Measurements from ENCODE around the gene CBS. TPM values are rescaled to one million over a fixed set of nuclear protein-coding genes. Genes with fewer than 3 reads are reported as not detected.
"Not testable (repeated sequence)": the region's sequence is repeated elsewhere in the genome, so short reads cannot be mapped to it uniquely, and the experiment has no call there.

Gene CBS
- total and polyA plus RNA-seq, 2 donors (not counting 1 experiment from before 2014, with no cell fraction given): 0.15 to 2.0 TPM

DNA sequence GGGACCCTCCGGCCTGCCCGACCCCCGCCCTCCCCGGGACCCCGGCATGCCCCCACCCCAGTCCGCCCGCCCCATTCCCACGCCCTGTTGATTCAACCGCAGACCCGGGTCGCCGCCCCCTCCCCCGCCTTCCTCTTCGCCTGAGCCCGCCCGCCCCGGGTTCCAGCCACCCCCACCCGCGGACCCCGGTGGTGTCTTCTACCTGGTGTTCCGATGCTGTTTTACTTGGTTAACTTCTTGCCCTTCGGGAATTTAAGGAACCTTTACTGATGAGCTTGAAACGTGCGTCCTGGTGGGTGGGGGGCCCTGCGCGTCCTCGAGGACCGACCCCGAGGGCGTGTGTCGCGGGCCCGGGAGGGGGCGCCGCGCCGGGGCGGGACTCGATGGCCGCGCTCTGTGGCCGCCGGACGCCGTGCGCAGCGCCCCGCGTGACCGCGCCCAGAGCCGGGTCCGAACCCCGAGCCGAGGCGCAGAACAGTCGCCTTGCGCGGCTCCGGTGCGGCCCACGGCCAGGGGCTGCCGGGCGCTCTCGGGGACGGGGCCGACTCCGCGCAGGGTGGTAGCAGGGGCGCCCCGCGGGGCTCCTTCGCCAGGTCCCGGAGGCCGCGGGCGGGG lies 495 bp upstream of the CBS start:
- H3K27ac Mint-ChIP-seq; H3K27me3 Mint-ChIP-seq; H3K4me1 Mint-ChIP-seq; H3K27me3 ChIP-seq (replicated peaks in 1 of 4; ENCODE audit: control extremely low read depth in 1 of 4, control insufficient read depth in 3 of 4, insufficient read depth in 4 of 4, low read length in 3 of 4); CTCF ChIA-PET; H3K9me3 Mint-ChIP-seq (ENCODE audit: insufficient read depth); H4K20me1 ChIP-seq (ENCODE audit: control insufficient read depth, insufficient read depth, low read length, poor library complexity, severe bottlenecking); H3K9ac ChIP-seq (ENCODE audit: low read length); H3K79me2 ChIP-seq (ENCODE audit: control insufficient read depth, insufficient read depth, low read length); H3K4me2 ChIP-seq (replicated peaks; ENCODE audit: low read depth, low read length, poor library complexity, severe bottlenecking); H3K4me3 ChIP-seq (ENCODE audit: control extremely low read depth in 1 of 5, extremely low read depth in 1 of 5, insufficient read depth in 1 of 5, low read depth in 2 of 5, low read length in 4 of 5); H3K36me3 ChIP-seq (replicated peaks in 1 of 2; ENCODE audit: control extremely low read depth in 1 of 2, control insufficient read depth in 1 of 2, extremely low read depth in 1 of 2, insufficient read depth in 2 of 2, low read length in 1 of 2); DNase-seq; intact Hi-C loops (cut with micrococcal nuclease); H3K9me3 ChIP-seq (ENCODE audit: control extremely low read depth in 1 of 3, control insufficient read depth in 2 of 3, insufficient read depth in 1 of 3, low read length in 2 of 3); H3K4me1 ChIP-seq (ENCODE audit: control insufficient read depth in 2 of 2, insufficient read depth in 2 of 2, low read length in 2 of 2); H3K4me3 Mint-ChIP-seq; H2AFZ ChIP-seq (ENCODE audit: insufficient read depth, low read depth, low read length, poor library complexity, severe bottlenecking); H3K27ac ChIP-seq (ENCODE audit: low read length in 2 of 2); POLR2A ChIA-PET: not testable (repeated sequence)
- WGBS (ENCODE audit: insufficient coverage): no CpG with 5 or more reads among the region's 77 CpGs
- ATAC-seq (ENCODE audit: low read depth): peak; percentile 21

GRCh38 chr21:43074401-43075169 lies 1.1 kb downstream of the CBS start:
- H3K9me3 Mint-ChIP-seq (ENCODE audit: insufficient read depth); H3K27ac ChIP-seq (ENCODE audit: low read length in 2 of 2); H3K27me3 ChIP-seq (replicated peaks in 1 of 4; ENCODE audit: control extremely low read depth in 1 of 4, control insufficient read depth in 3 of 4, insufficient read depth in 4 of 4, low read length in 3 of 4); H3K27me3 Mint-ChIP-seq; H3K79me2 ChIP-seq (ENCODE audit: control insufficient read depth, insufficient read depth, low read length); H3K9me3 ChIP-seq (ENCODE audit: control extremely low read depth in 1 of 3, control insufficient read depth in 2 of 3, insufficient read depth in 1 of 3, low read length in 2 of 3); intact Hi-C loops (cut with micrococcal nuclease); H3K27ac Mint-ChIP-seq; H3K4me3 Mint-ChIP-seq; DNase-seq; POLR2A ChIA-PET; ATAC-seq (ENCODE audit: low read depth); H3K4me1 ChIP-seq (ENCODE audit: control insufficient read depth in 2 of 2, insufficient read depth in 2 of 2, low read length in 2 of 2); H3K4me3 ChIP-seq (ENCODE audit: control extremely low read depth in 1 of 5, extremely low read depth in 1 of 5, insufficient read depth in 1 of 5, low read depth in 2 of 5, low read length in 4 of 5); H3K4me1 Mint-ChIP-seq; H3K9ac ChIP-seq (ENCODE audit: low read length); H4K20me1 ChIP-seq (ENCODE audit: control insufficient read depth, insufficient read depth, low read length, poor library complexity, severe bottlenecking); H3K36me3 ChIP-seq (replicated peaks in 1 of 2; ENCODE audit: control extremely low read depth in 1 of 2, control insufficient read depth in 1 of 2, extremely low read depth in 1 of 2, insufficient read depth in 2 of 2, low read length in 1 of 2); CTCF ChIA-PET; H3K4me2 ChIP-seq (replicated peaks; ENCODE audit: low read depth, low read length, poor library complexity, severe bottlenecking); H2AFZ ChIP-seq (ENCODE audit: insufficient read depth, low read depth, low read length, poor library complexity, severe bottlenecking): not testable (repeated sequence)
- WGBS (ENCODE audit: insufficient coverage): no CpG with 5 or more reads among the region's 74 CpGs

- H2AFZ ChIP-seq (ENCODE audit: insufficient read depth, low read depth, low read length, poor library complexity, severe bottlenecking); H3K27ac ChIP-seq (ENCODE audit: low read length in 2 of 2); CTCF ChIA-PET; H4K20me1 ChIP-seq (ENCODE audit: control insufficient read depth, insufficient read depth, low read length, poor library complexity, severe bottlenecking); H3K36me3 ChIP-seq (replicated peaks in 1 of 2; ENCODE audit: control extremely low read depth in 1 of 2, control insufficient read depth in 1 of 2, extremely low read depth in 1 of 2, insufficient read depth in 2 of 2, low read length in 1 of 2); H3K79me2 ChIP-seq (ENCODE audit: control insufficient read depth, insufficient read depth, low read length); H3K4me3 Mint-ChIP-seq; H3K9ac ChIP-seq (ENCODE audit: low read length); intact Hi-C loops (cut with micrococcal nuclease); H3K27me3 ChIP-seq (replicated peaks in 1 of 4; ENCODE audit: control extremely low read depth in 1 of 4, control insufficient read depth in 3 of 4, insufficient read depth in 4 of 4, low read length in 3 of 4); H3K4me1 Mint-ChIP-seq; H3K4me3 ChIP-seq (ENCODE audit: control extremely low read depth in 1 of 5, extremely low read depth in 1 of 5, insufficient read depth in 1 of 5, low read depth in 2 of 5, low read length in 4 of 5); DNase-seq; POLR2A ChIA-PET; H3K9me3 ChIP-seq (ENCODE audit: control extremely low read depth in 1 of 3, control insufficient read depth in 2 of 3, insufficient read depth in 1 of 3, low read length in 2 of 3); H3K9me3 Mint-ChIP-seq (ENCODE audit: insufficient read depth); H3K27ac Mint-ChIP-seq; H3K4me1 ChIP-seq (ENCODE audit: control insufficient read depth in 2 of 2, insufficient read depth in 2 of 2, low read length in 2 of 2); ATAC-seq (ENCODE audit: low read depth); H3K27me3 Mint-ChIP-seq; H3K4me2 ChIP-seq (replicated peaks; ENCODE audit: low read depth, low read length, poor library complexity, severe bottlenecking): not testable (repeated sequence)
- WGBS (ENCODE audit: insufficient coverage): no CpG with 5 or more reads among the region's 11 CpGs
Measured at GRCh38 chr21:43072742-43073141, 2.9 kb downstream of the CBS start.

DNA sequence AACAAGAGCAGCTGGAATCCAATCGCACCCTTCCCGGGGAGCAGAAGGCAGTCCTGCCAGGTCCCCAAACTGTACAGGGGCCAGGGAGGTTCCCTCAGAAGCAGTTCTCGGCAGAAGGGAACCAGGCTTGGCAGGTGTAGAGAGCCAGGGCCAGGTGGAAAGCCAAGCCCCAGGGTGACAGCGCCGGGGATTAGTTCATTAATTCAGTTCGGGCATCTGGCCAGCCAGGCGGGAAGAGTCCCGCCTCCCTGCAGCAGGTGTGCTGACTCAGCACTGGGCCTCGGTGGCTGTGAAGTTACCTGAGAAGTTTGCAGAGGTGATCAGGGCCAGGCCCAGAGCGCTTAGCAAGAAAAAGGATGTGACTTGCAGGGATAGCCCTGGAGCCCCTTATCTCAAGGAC lies 6.0 kb downstream of the CBS start:
- H3K9ac ChIP-seq (ENCODE audit: low read length); H3K4me3 Mint-ChIP-seq; DNase-seq; POLR2A ChIA-PET; H3K27me3 ChIP-seq (replicated peaks in 1 of 4; ENCODE audit: control extremely low read depth in 1 of 4, control insufficient read depth in 3 of 4, insufficient read depth in 4 of 4, low read length in 3 of 4); CTCF ChIA-PET; H3K79me2 ChIP-seq (ENCODE audit: control insufficient read depth, insufficient read depth, low read length); H3K27ac Mint-ChIP-seq; H3K4me1 Mint-ChIP-seq; H3K4me3 ChIP-seq (ENCODE audit: control extremely low read depth in 1 of 5, extremely low read depth in 1 of 5, insufficient read depth in 1 of 5, low read depth in 2 of 5, low read length in 4 of 5); H3K27ac ChIP-seq (ENCODE audit: low read length in 2 of 2); H3K4me1 ChIP-seq (ENCODE audit: control insufficient read depth in 2 of 2, insufficient read depth in 2 of 2, low read length in 2 of 2); intact Hi-C loops (cut with micrococcal nuclease); H3K9me3 Mint-ChIP-seq (ENCODE audit: insufficient read depth); H3K36me3 ChIP-seq (replicated peaks in 1 of 2; ENCODE audit: control extremely low read depth in 1 of 2, control insufficient read depth in 1 of 2, extremely low read depth in 1 of 2, insufficient read depth in 2 of 2, low read length in 1 of 2); H3K4me2 ChIP-seq (replicated peaks; ENCODE audit: low read depth, low read length, poor library complexity, severe bottlenecking); H3K27me3 Mint-ChIP-seq; H2AFZ ChIP-seq (ENCODE audit: insufficient read depth, low read depth, low read length, poor library complexity, severe bottlenecking); H3K9me3 ChIP-seq (ENCODE audit: control extremely low read depth in 1 of 3, control insufficient read depth in 2 of 3, insufficient read depth in 1 of 3, low read length in 2 of 3); ATAC-seq (ENCODE audit: low read depth); H4K20me1 ChIP-seq (ENCODE audit: control insufficient read depth, insufficient read depth, low read length, poor library complexity, severe bottlenecking): not testable (repeated sequence)
- WGBS (ENCODE audit: insufficient coverage): no CpG with 5 or more reads among the region's 10 CpGs
